Stimulated activated CD4-positive, alpha-beta T cell treated with anti-CD3 and anti-CD28 coated beads, Interleukin-1b, Interleukin-23, amount 100 ng/mL, for 4 hours (primary cell): ENCODE measurements around the gene ARL2.
A peak's percentile ranks its signal among the peaks of the same experiment; 100 is the strongest.
"Not testable (repeated sequence)": the region's sequence is repeated elsewhere in the genome, so short reads cannot be mapped to it uniquely, and the experiment has no call there.

Experiments used
- DNase-seq, 2 donors: peaks; one replicate each; pipeline ENCODE4 v3.0.0-alpha.2; 2020; ENCODE audit warnings: low read depth in 2 of 2

Gene ARL2

GRCh38 chr11:65008016-65008415, 5.9 kb upstream of the ARL2 start:
- DNase-seq: no peak

- no peak for DNase-seq
These were observed 5.1 kb upstream of the ARL2 start for GRCh38 chr11:65008873-65009272.

- peak; percentile 86 to 87 for DNase-seq
These were observed 651 bp upstream of the ARL2 start for GRCh38 chr11:65013130-65013887.

- DNase-seq: no peak
These were observed 817 bp downstream of the ARL2 start for GRCh38 chr11:65014726-65015227.

GRCh38 chr11:65016705-65017104, 2.7 kb downstream of the ARL2 start:
- DNase-seq: no peak

GRCh38 chr11:65017937-65018336, 4.0 kb downstream of the ARL2 start:
- DNase-seq: no peak

GRCh38 chr11:65019824-65020223, 5.9 kb downstream of the ARL2 start:
- no peak for DNase-seq

GRCh38 chr11:65021003-65021402, 7.0 kb downstream of the ARL2 start:
- DNase-seq: no peak

GRCh38 chr11:65021509-65021908, 7.5 kb downstream of the ARL2 start:
- DNase-seq: no peak

- DNase-seq: not testable (repeated sequence)
These were observed 9.5 kb downstream of the ARL2 start for GRCh38 chr11:65023502-65023901.

GRCh38 chr11:65026810-65027209, 12.8 kb downstream of the ARL2 start:
- DNase-seq: no peak

- peak; percentile 72 to 87 for DNase-seq
These were observed 13.5 kb downstream of the ARL2 start, which contains the start of gene SNX15 for GRCh38 chr11:65027213-65028067. Gene SNX15, plus strand, starts transcription at chr11:65027439. Its CDS starts 99 bp downstream, at chr11:65027538.

GRCh38 chr11:65032216-65032615, 18.3 kb downstream of the ARL2 start:
- DNase-seq: no peak

GRCh38 chr11:65034423-65034822, 20.5 kb downstream of the ARL2 start:
- DNase-seq: no peak

GRCh38 chr11:65035579-65035978, 21.6 kb downstream of the ARL2 start:
- DNase-seq: no peak

- no peak for DNase-seq
These were observed 23.0 kb downstream of the ARL2 start for GRCh38 chr11:65036931-65037330.

- no peak for DNase-seq
These were observed 26.5 kb downstream of the ARL2 start for GRCh38 chr11:65040520-65040846.

- DNase-seq: peak; percentile 73 to 76
These were observed 27.1 kb downstream of the ARL2 start, which contains the start of gene SAC3D1 for GRCh38 chr11:65040847-65041622. Gene SAC3D1, plus strand, starts transcription at chr11:65041210. Its CDS starts 83 bp downstream, at chr11:65041293.

GRCh38 chr11:65042891-65043290, 28.9 kb downstream of the ARL2 start:
- no peak for DNase-seq

GRCh38 chr11:65043881-65044501, 30.0 kb downstream of the ARL2 start:
- no peak for DNase-seq

- DNase-seq: no peak
These were observed 31.1 kb downstream of the ARL2 start for GRCh38 chr11:65045061-65045460.
